Endothelial cell of umbilical vein (primary cell): ENCODE results near the gene CD200R1L. TPM values are rescaled to one million over a fixed set of nuclear protein-coding genes. Genes with fewer than 3 reads are reported as not detected.

Experiments
- BruUV-seq: library from RNA; stranded (reverse); fragments of 400-500 nt; replicated peaks from 2 replicates; lab custom pipeline; 2021; lab: Mats Ljungman, UMichigan
- CTCF ChIA-PET: fragments of 300-600, 350-600 bp; sonication (Branson Sonifier 250); formaldehyde crosslinking; loops from one replicate; lab custom pipeline; 2021; ENCODE audit warnings: antibody characterized with exemption, inconsistent platforms; lab: Charles Lee
- POLR2A ChIA-PET: fragments of 300-600, 350-600 bp; sonication (Branson Sonifier 250); formaldehyde crosslinking; loops from one replicate; lab custom pipeline; 2021; ENCODE audit warnings: antibody characterized with exemption, inconsistent platforms; lab: Charles Lee
- DNase-seq: peaks from one replicate; pipeline ENCODE4 v3.0.0-alpha.2; 2011; ENCODE audit warnings: low read depth, low spot score
- FAIRE-seq: peaks from 2 replicates; lab custom pipeline; 2011; peaks lifted over from hg19 to GRCh38; lab: Jason Lieb, UNC
- H2AFZ ChIP-seq: 2 replicates; pipeline ENCODE4 v1.6.0; 2012; ENCODE audit warnings: low read depth, low read length, control low read depth, inconsistent platforms
- H3K27ac ChIP-seq: 2 replicates; pipeline ENCODE4 v1.5.1; 2011; ENCODE audit warnings: low read depth, mild to moderate bottlenecking, control low read depth, low read length, moderate library complexity; ENCODE audit not compliant: insufficient read depth
- H3K27me3 ChIP-seq, 2 experiments: 2 replicates each; pipeline versions ENCODE4 v1.6.0 to v1.6.1; 2011; ENCODE audit warnings: low read length in 2 of 2, mixed read lengths in 1 of 2; ENCODE audit not compliant: control insufficient read depth in 2 of 2, insufficient read depth in 2 of 2
- H3K36me3 ChIP-seq, 2 experiments: 2 replicates in 1 of 2; 3 replicates in 1 of 2; pipeline ENCODE4 v1.5.1; 2011; ENCODE audit warnings: low read length in 2 of 2, mild to moderate bottlenecking in 1 of 2, moderate library complexity in 1 of 2; ENCODE audit not compliant: control insufficient read depth in 2 of 2, insufficient read depth in 2 of 2; ENCODE audit errors: extremely low read depth in 1 of 2
- H3K4me1 ChIP-seq: 3 replicates; pipeline ENCODE4 v1.5.1; 2011; ENCODE audit warnings: mild to moderate bottlenecking, low read length; ENCODE audit not compliant: control insufficient read depth, insufficient read depth; ENCODE audit errors: extremely low read depth
- H3K4me2 ChIP-seq: 2 replicates; pipeline ENCODE4 v1.6.1; 2011; ENCODE audit warnings: low read length, control low read depth, mixed read lengths; ENCODE audit not compliant: insufficient read depth
- H3K4me3 ChIP-seq, 3 experiments: fragments of 200-600 bp in 1 of 3; sonication (generic), shearing (Covaris generic) in 1 of 3; replicated peaks in 1 of 3; 2 replicates each; pipeline ENCODE4 v1.5.1; 2011 to 2016; ENCODE audit warnings: control low read depth in 3 of 3, low read length in 3 of 3, mild to moderate bottlenecking in 2 of 3, inconsistent platforms in 1 of 3, low read depth in 1 of 3, moderate library complexity in 1 of 3; ENCODE audit not compliant: insufficient read depth in 1 of 3
- H3K79me2 ChIP-seq: 2 replicates; pipeline ENCODE4 v1.6.0; 2012; ENCODE audit warnings: low read length, inconsistent platforms; ENCODE audit not compliant: control insufficient read depth, insufficient read depth
- H3K9ac ChIP-seq: replicated peaks from 2 replicates; pipeline ENCODE3; 2011; ENCODE audit warnings: low read length, control low read depth; ENCODE audit not compliant: insufficient read depth; ENCODE audit errors: extremely low read depth
- H3K9me1 ChIP-seq: replicated peaks from 3 replicates; pipeline ENCODE4 v1.6.0; 2011; ENCODE audit warnings: mild to moderate bottlenecking, low read length; ENCODE audit not compliant: control insufficient read depth, insufficient read depth; ENCODE audit errors: extremely low read depth
- H3K9me3 ChIP-seq: replicated peaks from 2 replicates; pipeline ENCODE4 v1.5.1; 2012; ENCODE audit warnings: low read length, inconsistent platforms; ENCODE audit not compliant: control insufficient read depth, insufficient read depth
- H4K20me1 ChIP-seq: replicated peaks from 2 replicates; pipeline ENCODE3; 2011; ENCODE audit warnings: mild to moderate bottlenecking, low read length; ENCODE audit not compliant: control insufficient read depth, insufficient read depth; ENCODE audit errors: extremely low read depth
- CTCF ChIP-seq, 2 donors: IDR thresholded peaks; 1 replicate in 1 of 2; 2 replicates in 1 of 2; pipeline ENCODE4 v1.5.1; 2011; ENCODE audit warnings: low read length in 2 of 2, mild to moderate bottlenecking in 2 of 2, moderate library complexity in 2 of 2, control low read depth in 1 of 2, inconsistent platforms in 1 of 2, low read depth in 1 of 2; ENCODE audit not compliant: insufficient read depth in 1 of 2; ENCODE audit errors: extremely low read depth in 1 of 2
- EZH2 ChIP-seq: IDR thresholded peaks from 2 replicates; pipeline ENCODE4 v1.6.1; 2012; ENCODE audit warnings: borderline replicate concordance, low read depth, mild to moderate bottlenecking, moderate library complexity, low read length, inconsistent platforms; ENCODE audit not compliant: severe bottlenecking
- FOS ChIP-seq: IDR thresholded peaks from 2 replicates; pipeline ENCODE4 v1.6.1; 2011; ENCODE audit warnings: mild to moderate bottlenecking, low read length, moderate library complexity, borderline replicate concordance; ENCODE audit not compliant: insufficient read depth
- GATA2 ChIP-seq: IDR thresholded peaks from 2 replicates; pipeline ENCODE4 v1.7.0; 2011; ENCODE audit warnings: low read depth, mild to moderate bottlenecking, moderate library complexity, mixed read lengths, low read length; ENCODE audit not compliant: insufficient read length, insufficient read depth
- JUN ChIP-seq: IDR thresholded peaks from 2 replicates; pipeline ENCODE4 v1.6.1; 2011; ENCODE audit warnings: borderline replicate concordance, low read depth; ENCODE audit not compliant: insufficient read length, insufficient read depth
- MAX ChIP-seq: IDR thresholded peaks from 2 replicates; pipeline ENCODE4 v1.6.1; 2011; ENCODE audit not compliant: insufficient read depth, insufficient read length
- MYC ChIP-seq: IDR thresholded peaks from one replicate; pipeline ENCODE4 v1.6.1; 2011; ENCODE audit warnings: mild to moderate bottlenecking, low read depth, low read length
- POLR2A ChIP-seq: IDR thresholded peaks from 2 replicates; pipeline ENCODE4 v1.6.1; 2012; ENCODE audit warnings: low read depth, mild to moderate bottlenecking, control low read depth, low read length
- POLR2AphosphoS5 ChIP-seq: IDR thresholded peaks from 2 replicates; pipeline ENCODE4 v1.6.1; 2012; ENCODE audit warnings: low read depth, mild to moderate bottlenecking, control low read depth, low read length, moderate library complexity; ENCODE audit not compliant: insufficient read depth
- dilution Hi-C: fragments of 300-500 bp; cut with MboI; formaldehyde crosslinking; loops from one replicate; pipeline ENCODE4 v1.15.0; 2019; ENCODE audit warnings: low sequenced_read_pairs; ENCODE audit not compliant: extremely low pct_ligation_motif_present
- intact Hi-C: fragments of 100-400 bp; cut with micrococcal nuclease; formaldehyde crosslinking; loops from one replicate; pipeline ENCODE4 v1.10.0; 2022
- polyA plus RNA-seq, 4 experiments: library from polyadenylated mRNA; depleted of rRNA in 3 of 4; stranded (reverse) in 3 of 4; unstranded in 1 of 4; fragments of >200 nt; gene quantifications; 2 replicates each; pipeline versions ENCODE4 v1.2.1 to v1.2.3, GENCODE V29; 2011 to 2012; ENCODE audit warnings: missing spikeins in 1 of 4
- total RNA-seq: library from RNA; stranded (reverse); gene quantifications from 2 replicates; pipeline ENCODE4 v1.2.3, GENCODE V29; 2021

The CD200R1L gene
- total and polyA plus RNA-seq, 2 donors (not counting 3 experiments of a cell fraction or from before 2014, with no cell fraction given), result not detected

GRCh38 chr3:112794622-112795172, 52.0 kb downstream of the CD200R1L start:
- Histone ChIP-seq H3K27ac (no peak overlapping the region), H3K9me3 (no peaks in the 10 kb centered on the region), H3K4me2 (no peak overlapping the region), H3K27me3 (no peaks in the 10 kb centered on the region), H3K79me2 (no peaks in the 10 kb centered on the region), H2AFZ (no peak overlapping the region), H4K20me1 (no peaks in the 10 kb centered on the region), H3K36me3 (no peaks in the 10 kb centered on the region), H3K4me3 (no peak overlapping the region), H3K9me1 (no peaks in the 10 kb centered on the region), H3K9ac (no peak overlapping the region), H3K4me1 (no peaks in the 10 kb centered on the region)
- dilution Hi-C loops (no loop called here), intact Hi-C loops (no loop called here)
- FAIRE-seq (peak; percentile 26), DNase-seq (peak; percentile 91)
- no peak for TF ChIP-seq EZH2
- TF ChIP-seq POLR2A, result no peak
- TF ChIP-seq GATA2, result no peak
- TF ChIP-seq JUN, result no peak
- TF ChIP-seq CTCF (IDR thresholded peaks at IDR 0.05; ENCODE audit: extremely low read depth in 1 of 2, insufficient read depth in 1 of 2, low read depth in 1 of 2, low read length in 2 of 2), result no peak
- TF ChIP-seq FOS, result no peak
- TF ChIP-seq MYC, result no peak
- TF ChIP-seq POLR2AphosphoS5, result no peak
- TF ChIP-seq MAX, result no peak
- ChIA-PET POLR2A (interaction anchor here (0.6 kb wide), 1 partner anchor 30 kb away, joined by 3 read pairs; no protein-coding TSS in a partner anchor), CTCF (interaction anchor here (0.9 to 1.4 kb wide), 3 partner anchors 9 to 19 kb away, joined by 3 to 4 read pairs (median 3); no protein-coding TSS in a partner anchor)
- BruUV-seq, result no TSS peak
